Neural cell (in vitro differentiated cells): Measurements from ENCODE around the gene SETD4. TPM values are rescaled to one million over a fixed set of nuclear protein-coding genes. Genes with fewer than 3 reads are reported as not detected.
"Not testable (repeated sequence)": the region's sequence is repeated elsewhere in the genome, so short reads cannot be mapped to it uniquely, and the experiment has no call there.

Experiments used
- H2AFZ ChIP-seq: fragments of 200-600, 300-800 bp; sonication (generic), shearing (Covaris generic); 2 replicates; pipeline ENCODE4 v1.6.0; 2014; ENCODE audit warnings: low read depth, mild to moderate bottlenecking, antibody characterized with exemption, low read length, moderate library complexity
- H3F3A ChIP-seq: fragments of 200-600 bp; shearing (Covaris generic); 2 replicates; pipeline ENCODE4 v1.6.1; 2016; ENCODE audit warnings: mild to moderate bottlenecking, moderate library complexity, mixed read lengths, antibody characterized with exemption, low read length; ENCODE audit not compliant: insufficient read depth, poor library complexity, severe bottlenecking
- H3K27ac ChIP-seq: fragments of 200-600, 300-800 bp; sonication (generic), shearing (Covaris generic); 2 replicates; pipeline ENCODE4 v1.5.1; 2014; ENCODE audit warnings: mild to moderate bottlenecking, low read length, moderate library complexity
- H3K27me3 ChIP-seq: fragments of 300-800, 200-600 bp; sonication (generic), shearing (Covaris generic); 2 replicates; pipeline ENCODE4 v1.6.0; 2014; ENCODE audit warnings: mild to moderate bottlenecking, low read depth, low read length, moderate library complexity; ENCODE audit not compliant: insufficient read depth
- H3K36me3 ChIP-seq: fragments of 300-800, 200-600 bp; sonication (generic), shearing (Covaris generic); 2 replicates; pipeline ENCODE4 v1.5.1; 2014; ENCODE audit warnings: mild to moderate bottlenecking, antibody characterized with exemption, low read length, moderate library complexity; ENCODE audit not compliant: insufficient read depth
- H3K4me2 ChIP-seq: fragments of 300-800, 200-600 bp; sonication (generic), shearing (Covaris generic); 2 replicates; pipeline ENCODE4 v1.6.0; 2014; ENCODE audit warnings: mild to moderate bottlenecking, low read length
- H3K4me3 ChIP-seq: fragments of 300-800, 200-600 bp; sonication (generic), shearing (Covaris generic); 2 replicates; pipeline ENCODE4 v1.5.1; 2014; ENCODE audit warnings: mild to moderate bottlenecking, low read length, moderate library complexity
- H3K79me2 ChIP-seq: fragments of 200-600 bp; shearing (Covaris generic); replicated peaks from 2 replicates; pipeline ENCODE4 v1.6.0; 2014; ENCODE audit warnings: mild to moderate bottlenecking, low read length, moderate library complexity; ENCODE audit not compliant: insufficient read depth
- H3K9ac ChIP-seq: fragments of 300-800, 200-600 bp; sonication (generic), shearing (Covaris generic); 2 replicates; pipeline ENCODE4 v1.6.1; 2016; ENCODE audit warnings: mild to moderate bottlenecking, low read length, mixed read lengths
- H3K9me2 ChIP-seq: fragments of 200-600 bp; shearing (Covaris generic); 2 replicates; pipeline ENCODE4 v1.6.1; 2016; ENCODE audit warnings: mild to moderate bottlenecking, low read length, mixed read lengths; ENCODE audit not compliant: insufficient read depth
- H3K9me3 ChIP-seq: fragments of 200-600, 300-800 bp; sonication (generic), shearing (Covaris generic); 2 replicates; pipeline ENCODE4 v1.6.1; 2016; ENCODE audit warnings: mild to moderate bottlenecking, mixed run types, low read length, moderate library complexity, mixed read lengths
- H4K20me1 ChIP-seq: fragments of 200-600 bp; shearing (Covaris generic); 2 replicates; pipeline ENCODE4 v1.6.1; 2016; ENCODE audit warnings: mild to moderate bottlenecking, mixed run types; ENCODE audit not compliant: insufficient read depth
- EP300 ChIP-seq: fragments of 450-650 bp; conservative IDR thresholded peaks from 2 replicates; pipeline ENCODE4 v1.6.1; 2014; ENCODE audit warnings: antibody characterized with exemption, mild to moderate bottlenecking, moderate library complexity; ENCODE audit not compliant: poor library complexity, severe bottlenecking
- EZH2 ChIP-seq: fragments of 200-600, 300-800 bp; shearing (Covaris generic), sonication (generic); IDR thresholded peaks from 2 replicates; pipeline ENCODE4 v1.6.1; 2014; ENCODE audit warnings: antibody characterized with exemption, low read length, borderline replicate concordance, mild to moderate bottlenecking; ENCODE audit not compliant: insufficient read depth, poor library complexity, severe bottlenecking
- MXI1 ChIP-seq: fragments of 450-650 bp; conservative IDR thresholded peaks from 2 replicates; pipeline ENCODE4 v1.6.1; 2014; ENCODE audit warnings: antibody characterized with exemption, mild to moderate bottlenecking; ENCODE audit not compliant: poor library complexity, severe bottlenecking
- SMC3 ChIP-seq: fragments of 450-650 bp; conservative IDR thresholded peaks from 2 replicates; pipeline ENCODE4 v1.6.1; 2014; ENCODE audit warnings: antibody characterized with exemption, mild to moderate bottlenecking, moderate library complexity; ENCODE audit not compliant: poor library complexity
- TAF1 ChIP-seq: IDR thresholded peaks from 2 replicates; pipeline ENCODE4 v1.6.1; 2012; ENCODE audit warnings: low read depth
- polyA plus RNA-seq: library from polyadenylated mRNA; depleted of rRNA; stranded (reverse); fragments of >200 nt; gene quantifications from 2 replicates; pipeline ENCODE4 v1.2.3, GENCODE V29; 2014
- TF ChIP-seq, protein P1 (sequence below): IDR thresholded peaks from 2 replicates; pipeline ENCODE4 v1.6.1; 2012; ENCODE audit warnings: borderline replicate concordance
- TF ChIP-seq, protein P2 (sequence below): fragments of 450-650 bp; IDR thresholded peaks from 2 replicates; pipeline ENCODE4 v1.5.1; 2014; ENCODE audit warnings: antibody characterized with exemption, mild to moderate bottlenecking, moderate library complexity; ENCODE audit not compliant: poor library complexity, severe bottlenecking

SETD4 gene
- polyA plus RNA-seq, 1 donor from 2014 or later, result 64.4 TPM

DNA sequence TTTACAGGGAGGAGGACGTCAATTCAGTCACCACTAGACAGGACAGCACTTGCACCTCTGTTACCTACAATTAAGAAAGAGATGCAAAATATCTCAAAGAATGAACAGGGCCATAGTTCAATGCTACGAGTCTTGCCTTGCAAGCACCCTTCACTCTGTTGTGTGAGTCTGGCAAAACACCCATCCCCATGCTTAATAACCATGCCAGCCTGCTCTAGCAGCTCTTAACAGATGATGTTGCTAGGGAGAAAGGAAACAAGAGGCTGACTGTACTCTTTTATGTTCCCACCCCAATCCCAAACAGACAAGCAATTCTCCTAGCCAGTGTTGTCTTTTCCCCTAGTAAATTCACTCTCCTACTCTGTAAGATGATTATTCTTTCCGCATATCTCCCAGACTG, 14.8 kb upstream of the SETD4 start:
- Histone ChIP-seq H3K36me3 (no peaks in the 10 kb centered on the region), H3K4me2 (no peak overlapping the region), H2AFZ (no peak overlapping the region), H3F3A (no peaks in the 10 kb centered on the region), H3K9me2 (no peaks in the 10 kb centered on the region), H3K9ac (no peak overlapping the region), H3K27me3 (no peaks in the 10 kb centered on the region), H3K79me2 (no peaks in the 10 kb centered on the region), H3K27ac (no peak overlapping the region), H3K4me3 (no peak overlapping the region), H4K20me1 (no peaks in the 10 kb centered on the region), H3K9me3 (no peaks in the 10 kb centered on the region)
- TF ChIP-seq, protein P1, sequence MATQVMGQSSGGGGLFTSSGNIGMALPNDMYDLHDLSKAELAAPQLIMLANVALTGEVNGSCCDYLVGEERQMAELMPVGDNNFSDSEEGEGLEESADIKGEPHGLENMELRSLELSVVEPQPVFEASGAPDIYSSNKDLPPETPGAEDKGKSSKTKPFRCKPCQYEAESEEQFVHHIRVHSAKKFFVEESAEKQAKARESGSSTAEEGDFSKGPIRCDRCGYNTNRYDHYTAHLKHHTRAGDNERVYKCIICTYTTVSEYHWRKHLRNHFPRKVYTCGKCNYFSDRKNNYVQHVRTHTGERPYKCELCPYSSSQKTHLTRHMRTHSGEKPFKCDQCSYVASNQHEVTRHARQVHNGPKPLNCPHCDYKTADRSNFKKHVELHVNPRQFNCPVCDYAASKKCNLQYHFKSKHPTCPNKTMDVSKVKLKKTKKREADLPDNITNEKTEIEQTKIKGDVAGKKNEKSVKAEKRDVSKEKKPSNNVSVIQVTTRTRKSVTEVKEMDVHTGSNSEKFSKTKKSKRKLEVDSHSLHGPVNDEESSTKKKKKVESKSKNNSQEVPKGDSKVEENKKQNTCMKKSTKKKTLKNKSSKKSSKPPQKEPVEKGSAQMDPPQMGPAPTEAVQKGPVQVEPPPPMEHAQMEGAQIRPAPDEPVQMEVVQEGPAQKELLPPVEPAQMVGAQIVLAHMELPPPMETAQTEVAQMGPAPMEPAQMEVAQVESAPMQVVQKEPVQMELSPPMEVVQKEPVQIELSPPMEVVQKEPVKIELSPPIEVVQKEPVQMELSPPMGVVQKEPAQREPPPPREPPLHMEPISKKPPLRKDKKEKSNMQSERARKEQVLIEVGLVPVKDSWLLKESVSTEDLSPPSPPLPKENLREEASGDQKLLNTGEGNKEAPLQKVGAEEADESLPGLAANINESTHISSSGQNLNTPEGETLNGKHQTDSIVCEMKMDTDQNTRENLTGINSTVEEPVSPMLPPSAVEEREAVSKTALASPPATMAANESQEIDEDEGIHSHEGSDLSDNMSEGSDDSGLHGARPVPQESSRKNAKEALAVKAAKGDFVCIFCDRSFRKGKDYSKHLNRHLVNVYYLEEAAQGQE, result no peak
- TF ChIP-seq TAF1 (no peak), MXI1 (no peak), EP300 (no peak), SMC3 (no peak)
- TF ChIP-seq, protein P2, sequence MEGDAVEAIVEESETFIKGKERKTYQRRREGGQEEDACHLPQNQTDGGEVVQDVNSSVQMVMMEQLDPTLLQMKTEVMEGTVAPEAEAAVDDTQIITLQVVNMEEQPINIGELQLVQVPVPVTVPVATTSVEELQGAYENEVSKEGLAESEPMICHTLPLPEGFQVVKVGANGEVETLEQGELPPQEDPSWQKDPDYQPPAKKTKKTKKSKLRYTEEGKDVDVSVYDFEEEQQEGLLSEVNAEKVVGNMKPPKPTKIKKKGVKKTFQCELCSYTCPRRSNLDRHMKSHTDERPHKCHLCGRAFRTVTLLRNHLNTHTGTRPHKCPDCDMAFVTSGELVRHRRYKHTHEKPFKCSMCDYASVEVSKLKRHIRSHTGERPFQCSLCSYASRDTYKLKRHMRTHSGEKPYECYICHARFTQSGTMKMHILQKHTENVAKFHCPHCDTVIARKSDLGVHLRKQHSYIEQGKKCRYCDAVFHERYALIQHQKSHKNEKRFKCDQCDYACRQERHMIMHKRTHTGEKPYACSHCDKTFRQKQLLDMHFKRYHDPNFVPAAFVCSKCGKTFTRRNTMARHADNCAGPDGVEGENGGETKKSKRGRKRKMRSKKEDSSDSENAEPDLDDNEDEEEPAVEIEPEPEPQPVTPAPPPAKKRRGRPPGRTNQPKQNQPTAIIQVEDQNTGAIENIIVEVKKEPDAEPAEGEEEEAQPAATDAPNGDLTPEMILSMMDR, result no peak

DNA sequence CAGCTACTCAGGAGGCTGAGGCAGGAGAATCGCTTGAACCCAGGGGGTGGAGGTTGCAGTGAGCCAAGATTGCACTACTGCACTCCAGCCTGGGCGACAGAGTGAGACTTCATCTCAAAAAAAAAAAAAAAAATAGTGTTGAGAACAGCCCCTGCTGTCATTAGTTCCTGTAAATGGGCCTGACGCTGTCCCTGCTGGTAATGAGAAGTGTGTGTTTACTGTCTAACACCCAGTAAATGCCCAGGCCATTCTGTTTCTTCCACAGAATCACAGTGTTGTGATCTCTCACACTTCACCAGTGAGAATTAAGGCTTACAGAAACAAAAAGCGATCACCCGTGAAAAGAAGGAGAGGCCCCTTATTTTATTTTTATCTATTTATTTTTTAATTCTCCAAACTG, 13.6 kb upstream of the SETD4 start:
- H2AFZ ChIP-seq, H3K36me3 ChIP-seq, H3K4me3 ChIP-seq, H3K27me3 ChIP-seq, H3K9me2 ChIP-seq, H3K9me3 ChIP-seq, H3K27ac ChIP-seq, H3F3A ChIP-seq, H3K79me2 ChIP-seq, H4K20me1 ChIP-seq, H3K4me2 ChIP-seq, H3K9ac ChIP-seq: not testable (repeated sequence)

DNA sequence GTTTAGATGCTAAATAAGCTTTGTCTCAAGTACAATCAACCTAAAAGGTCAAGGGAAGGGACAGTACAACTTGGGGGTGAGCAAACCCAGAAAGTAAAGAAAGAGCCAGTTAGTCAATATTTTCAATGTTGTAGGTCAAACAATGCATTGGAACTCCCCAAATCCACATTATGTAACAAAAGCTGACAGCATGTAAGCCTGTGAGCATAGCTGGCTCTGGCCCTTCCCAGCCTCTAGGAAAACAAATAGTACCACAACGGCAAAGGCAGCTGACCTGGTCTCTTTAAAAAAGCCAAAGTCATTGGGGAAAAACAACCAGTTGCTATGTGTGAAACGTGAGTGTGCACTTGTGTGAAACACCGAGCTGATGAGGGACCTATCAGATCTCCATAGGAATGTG, 12.9 kb upstream of the SETD4 start:
- no peak overlapping the region for H3K4me2 ChIP-seq
- no peak overlapping the region for H3K27ac ChIP-seq
- no peaks in the 10 kb centered on the region for H3K9me3 ChIP-seq
- H3K9me2 ChIP-seq, result no peaks in the 10 kb centered on the region
- no peaks in the 10 kb centered on the region for H4K20me1 ChIP-seq
- no peak overlapping the region for H3K9ac ChIP-seq
- H3K79me2 ChIP-seq, result no peaks in the 10 kb centered on the region
- TF ChIP-seq MXI1 (no peak), EZH2 (no peak), EP300 (no peak)
- H3K36me3 ChIP-seq, result no peaks in the 10 kb centered on the region
- no peaks in the 10 kb centered on the region for H3K27me3 ChIP-seq
- no peak overlapping the region for H3K4me3 ChIP-seq
- no peaks in the 10 kb centered on the region for H3F3A ChIP-seq
- H2AFZ ChIP-seq, result no peak overlapping the region
